Trophoblast cell (in vitro differentiated cells and primary cell): ENCODE measurements around the gene TOB1.

Experiments
- DNase-seq, 2 donors: peaks; one replicate each; pipeline ENCODE4 v3.0.0-alpha.2; 2016
- H2AFZ ChIP-seq: 2 replicates; pipeline ENCODE4 v1.6.1; 2013; ENCODE audit warnings: low read length, moderate library complexity, mild to moderate bottlenecking; ENCODE audit not compliant: insufficient read depth, poor library complexity
- H2AK5ac ChIP-seq: 2 replicates; pipeline ENCODE4 v1.6.1; 2013; ENCODE audit warnings: mild to moderate bottlenecking, low read length
- H2BK120ac ChIP-seq: 2 replicates; pipeline ENCODE4 v1.6.1; 2013; ENCODE audit warnings: low read length, mild to moderate bottlenecking, moderate library complexity; ENCODE audit not compliant: insufficient read depth, poor library complexity
- H2BK12ac ChIP-seq: 2 replicates; pipeline ENCODE4 v1.6.1; 2013; ENCODE audit warnings: mild to moderate bottlenecking, low read length, moderate library complexity
- H2BK5ac ChIP-seq: 2 replicates; pipeline ENCODE4 v1.6.1; 2013; ENCODE audit warnings: low read length, low read depth, moderate library complexity, mild to moderate bottlenecking; ENCODE audit not compliant: poor library complexity
- H3K14ac ChIP-seq: 2 replicates; pipeline ENCODE4 v1.6.1; 2013; ENCODE audit warnings: mild to moderate bottlenecking, low read length
- H3K18ac ChIP-seq: 2 replicates; pipeline ENCODE4 v1.6.1; 2013; ENCODE audit warnings: mild to moderate bottlenecking, low read length
- H3K23ac ChIP-seq: 2 replicates; pipeline ENCODE4 v1.6.1; 2013; ENCODE audit warnings: low read length
- H3K27ac ChIP-seq: 2 replicates; pipeline ENCODE4 v1.5.1; 2013; ENCODE audit warnings: low read depth, mild to moderate bottlenecking, inconsistent platforms, low read length, moderate library complexity
- H3K27me3 ChIP-seq: 2 replicates; pipeline ENCODE4 v1.6.1; 2013; ENCODE audit warnings: inconsistent platforms, mild to moderate bottlenecking, low read length, moderate library complexity; ENCODE audit not compliant: insufficient read depth
- H3K36me3 ChIP-seq, 2 experiments: 1 replicate in 1 of 2; 2 replicates in 1 of 2; pipeline ENCODE4 v1.6.1; 2013; ENCODE audit warnings: low read length in 2 of 2, mild to moderate bottlenecking in 2 of 2, moderate library complexity in 1 of 2; ENCODE audit not compliant: insufficient read depth in 2 of 2, control insufficient read depth in 1 of 2
- H3K4ac ChIP-seq: 2 replicates; pipeline ENCODE4 v1.6.1; 2013; ENCODE audit warnings: low read depth, mild to moderate bottlenecking, low read length, moderate library complexity
- H3K4me1 ChIP-seq, 2 experiments: 1 replicate in 1 of 2; 2 replicates in 1 of 2; pipeline ENCODE4 v1.6.1; 2013; ENCODE audit warnings: low read length in 2 of 2, mild to moderate bottlenecking in 2 of 2, moderate library complexity in 1 of 2; ENCODE audit not compliant: insufficient read depth in 2 of 2, control insufficient read depth in 1 of 2
- H3K4me2 ChIP-seq: 2 replicates; pipeline ENCODE4 v1.6.1; 2013; ENCODE audit warnings: inconsistent platforms, mild to moderate bottlenecking, low read length, moderate library complexity
- H3K4me3 ChIP-seq: 2 replicates; pipeline ENCODE4 v1.5.1; 2013; ENCODE audit warnings: mild to moderate bottlenecking, low read depth, low read length, inconsistent platforms
- H3K79me1 ChIP-seq: one replicate; pipeline ENCODE4 v1.6.1; 2013; ENCODE audit warnings: low read length
- H3K79me2 ChIP-seq: 2 replicates; pipeline ENCODE4 v1.6.1; 2013; ENCODE audit warnings: low read length, mild to moderate bottlenecking; ENCODE audit not compliant: control insufficient read depth, insufficient read depth, poor library complexity
- H3K9ac ChIP-seq: 2 replicates; pipeline ENCODE4 v1.6.1; 2013; ENCODE audit warnings: mild to moderate bottlenecking, low read length
- H3K9me3 ChIP-seq: 2 replicates; pipeline ENCODE4 v1.6.1; 2013; ENCODE audit warnings: low read depth, mild to moderate bottlenecking, control low read depth, inconsistent platforms, low read length; ENCODE audit not compliant: insufficient read depth
- H4K12ac ChIP-seq: 2 replicates; pipeline ENCODE4 v1.6.1; 2013; ENCODE audit warnings: low read depth, mild to moderate bottlenecking, low read length, moderate library complexity
- H4K8ac ChIP-seq: 2 replicates; pipeline ENCODE4 v1.6.1; 2013; ENCODE audit warnings: low read depth, mild to moderate bottlenecking, low read length, moderate library complexity
- H4K91ac ChIP-seq: one replicate; pipeline ENCODE4 v1.6.1; 2013; ENCODE audit warnings: low read depth, mild to moderate bottlenecking, low read length, moderate library complexity
- WGBS: extraction: QIAGEN DNeasy Blood & Tissue Kit; methylation state at CpG from one replicate; pipeline ENCODE4 v1.1.7; 2013; ENCODE audit warnings: missing lambda C conversion rate; ENCODE audit not compliant: insufficient read length, insufficient coverage; ENCODE audit errors: extremely low coverage; 5-methylcytosine and 5-hydroxymethylcytosine counted together

The TOB1 gene

GRCh38 chr17:50834429-50835300 is 31.5 kb downstream of the TOB1 start:
- Histone ChIP-seq H3K14ac (no peak overlapping the region), H3K4ac (no peak overlapping the region), H2BK12ac (peak overlapping the region; percentile 2), H3K4me1 (peaks cover 0 to 5% of the 10 kb centered on the region in 2 experiments), H4K91ac (peak overlapping the region; percentile 29), H3K4me2 (peak overlapping the region; percentile 25), H3K9ac (no peak overlapping the region), H3K18ac (no peak overlapping the region), H2AK5ac (no peak overlapping the region), H3K27ac (no peak overlapping the region), H2BK5ac (no peak overlapping the region), H3K36me3 (no peaks in the 10 kb centered on the region), H4K12ac (no peak overlapping the region), H2AFZ (no peak overlapping the region), H3K23ac (no peak overlapping the region), H2BK120ac (no peak overlapping the region), H3K79me2 (no peaks in the 10 kb centered on the region), H3K9me3 (peaks cover 4% of the 10 kb centered on the region), H3K79me1 (no peaks in the 10 kb centered on the region), H4K8ac (no peak overlapping the region), H3K27me3 (no peaks in the 10 kb centered on the region), H3K4me3 (no peak overlapping the region)
- WGBS, result no CpG with 5 or more reads among the region's 38 CpGs
- DNase-seq, result peak in 1 of 2 donors; percentile 16

DNA sequence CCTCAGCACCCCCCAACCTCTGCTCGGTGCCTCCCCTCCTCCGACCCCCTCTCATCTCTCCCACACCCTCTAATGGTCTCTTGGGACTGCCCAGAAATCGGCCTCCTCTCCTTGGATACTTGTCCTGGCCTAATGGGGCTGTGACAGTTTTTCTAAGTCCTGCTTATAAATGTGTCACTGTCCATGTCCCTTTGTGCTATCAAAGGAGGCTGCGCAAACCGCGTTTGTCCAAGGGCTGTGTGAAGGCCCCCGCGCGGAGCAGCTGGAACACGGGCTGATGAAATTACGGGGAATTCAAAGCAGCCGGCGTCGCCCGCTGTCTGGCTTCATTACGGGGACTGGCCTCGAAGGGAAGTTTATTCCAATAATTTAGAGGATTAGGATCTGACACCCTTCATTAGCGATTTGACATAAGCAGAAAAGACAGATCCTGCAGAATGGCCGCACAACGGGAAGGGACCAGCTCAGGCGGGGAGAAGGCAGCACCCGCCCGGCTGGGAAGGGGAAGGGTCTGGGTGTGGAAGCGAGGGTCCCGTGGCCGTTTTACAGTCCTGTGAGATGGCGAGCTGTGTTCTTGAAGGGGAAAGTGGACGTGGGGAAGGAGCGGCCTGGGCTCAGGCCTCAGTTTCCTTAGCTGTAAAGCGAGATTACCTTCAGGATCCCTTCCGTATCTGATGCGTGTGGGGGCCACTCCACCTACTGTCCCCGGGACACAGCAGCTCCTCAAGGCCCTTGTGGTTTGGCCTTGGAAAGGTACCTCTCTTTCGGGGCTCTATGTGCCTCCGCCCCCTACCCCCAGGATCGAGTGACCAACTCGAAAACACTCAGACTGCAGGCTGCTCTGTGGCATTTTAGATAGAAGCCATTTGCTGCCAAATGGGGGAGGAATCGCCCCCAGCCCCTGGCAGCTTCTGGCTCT is 32.4 kb downstream of the TOB1 start:
- H2AK5ac ChIP-seq, result no peak overlapping the region
- DNase-seq, result no peak
- no peaks in the 10 kb centered on the region for H3K79me1 ChIP-seq
- H3K4me2 ChIP-seq, result no peak overlapping the region
- no peak overlapping the region for H4K12ac ChIP-seq
- no peak overlapping the region for H3K4me3 ChIP-seq
- H3K27me3 ChIP-seq, result no peaks in the 10 kb centered on the region
- no peak overlapping the region for H3K23ac ChIP-seq
- WGBS, result no CpG with 5 or more reads among the region's 38 CpGs
- H2BK12ac ChIP-seq, result no peak overlapping the region
- H3K4ac ChIP-seq, result no peak overlapping the region
- H3K9me3 ChIP-seq, result peaks cover 4% of the 10 kb centered on the region
- H3K27ac ChIP-seq, result no peak overlapping the region
- no peak overlapping the region for H3K9ac ChIP-seq
- H3K4me1 ChIP-seq, result peaks cover 0 to 5% of the 10 kb centered on the region in 2 experiments
- H2BK120ac ChIP-seq, result no peak overlapping the region
- H2AFZ ChIP-seq, result no peak overlapping the region
- H2BK5ac ChIP-seq, result no peak overlapping the region
- H3K36me3 ChIP-seq, result no peaks in the 10 kb centered on the region
- no peak overlapping the region for H3K18ac ChIP-seq
- H4K8ac ChIP-seq, result no peak overlapping the region
- no peak overlapping the region for H3K14ac ChIP-seq
- H3K79me2 ChIP-seq, result no peaks in the 10 kb centered on the region
- no peak overlapping the region for H4K91ac ChIP-seq

GRCh38 chr17:50832864-50833381 is 33.2 kb downstream of the TOB1 start:
- Histone ChIP-seq H3K4ac (no peak overlapping the region), H3K4me2 (no peak overlapping the region), H2AK5ac (no peak overlapping the region), H3K79me1 (no peaks in the 10 kb centered on the region), H4K91ac (no peak overlapping the region), H3K9me3 (peaks cover 4% of the 10 kb centered on the region), H3K27ac (no peak overlapping the region), H3K27me3 (no peaks in the 10 kb centered on the region), H4K8ac (no peak overlapping the region), H2BK5ac (no peak overlapping the region), H3K18ac (no peak overlapping the region), H3K79me2 (no peaks in the 10 kb centered on the region), H3K9ac (no peak overlapping the region), H3K23ac (no peak overlapping the region), H3K36me3 (no peaks in the 10 kb centered on the region), H2BK120ac (no peak overlapping the region), H3K4me3 (no peak overlapping the region), H2AFZ (no peak overlapping the region), H3K14ac (no peak overlapping the region), H2BK12ac (no peak overlapping the region), H3K4me1 (peaks cover 0 to 5% of the 10 kb centered on the region in 2 experiments), H4K12ac (no peak overlapping the region)
- WGBS, result no CpG with 5 or more reads among the region's 13 CpGs
- DNase-seq, result no peak

GRCh38 chr17:50832267-50832863 is 33.8 kb downstream of the TOB1 start:
- Histone ChIP-seq H3K36me3 (no peaks in the 10 kb centered on the region), H3K79me2 (no peaks in the 10 kb centered on the region), H3K4me1 (peaks cover 0 to 5% of the 10 kb centered on the region in 2 experiments), H3K23ac (no peak overlapping the region), H3K4me2 (no peak overlapping the region), H4K91ac (no peak overlapping the region), H2AFZ (no peak overlapping the region), H3K27me3 (no peaks in the 10 kb centered on the region), H3K18ac (no peak overlapping the region), H4K8ac (no peak overlapping the region), H2BK12ac (no peak overlapping the region), H3K4ac (no peak overlapping the region), H2AK5ac (no peak overlapping the region), H3K4me3 (no peak overlapping the region), H3K14ac (no peak overlapping the region), H4K12ac (no peak overlapping the region), H3K79me1 (no peaks in the 10 kb centered on the region), H3K9ac (no peak overlapping the region), H3K9me3 (peaks cover 4% of the 10 kb centered on the region), H2BK5ac (no peak overlapping the region), H2BK120ac (no peak overlapping the region), H3K27ac (no peak overlapping the region)
- no CpG with 5 or more reads among the region's 12 CpGs for WGBS
- no peak for DNase-seq
